Stimulated activated CD4-positive, alpha-beta T cell treated with anti-CD3 and anti-CD28 coated beads, TNF-alpha, amount 100 ng/mL, for 1 hour (primary cell): Measurements from ENCODE around the gene ZNF33A.
"Not testable (repeated sequence)": the region's sequence is repeated elsewhere in the genome, so short reads cannot be mapped to it uniquely, and the experiment has no call there.

ENCODE experiments used
- DNase-seq, 3 donors: peaks; one replicate each; pipeline ENCODE4 v3.0.0-alpha.2; 2020; ENCODE audit warnings: low read depth in 3 of 3, low spot score in 1 of 3

ZNF33A gene

GRCh38 chr10:38043516-38043915 is 33.0 kb downstream of the ZNF33A start:
- no peak for DNase-seq

- no peak for DNase-seq
Measured at GRCh38 chr10:38045129-38045528, 34.7 kb downstream of the ZNF33A start.

- no peak for DNase-seq
Measured at GRCh38 chr10:38047666-38048065, 37.2 kb downstream of the ZNF33A start.

- no peak for DNase-seq
Measured at GRCh38 chr10:38050212-38050611, 39.7 kb downstream of the ZNF33A start.

- no peak for DNase-seq
Measured at GRCh38 chr10:38054361-38054797, 43.9 kb downstream of the ZNF33A start.

- not testable (repeated sequence) for DNase-seq
Measured at GRCh38 chr10:38055274-38055894, 44.9 kb downstream of the ZNF33A start.

GRCh38 chr10:38069663-38070062 is 59.2 kb downstream of the ZNF33A start:
- DNase-seq, result not testable (repeated sequence)

GRCh38 chr10:38070501-38070900 is 60.0 kb downstream of the ZNF33A start:
- no peak for DNase-seq

GRCh38 chr10:38072552-38072951 is 62.1 kb downstream of the ZNF33A start:
- DNase-seq, result no peak

GRCh38 chr10:38076687-38077086 is 66.2 kb downstream of the ZNF33A start:
- DNase-seq, result no peak

GRCh38 chr10:38093318-38093717 is 82.8 kb downstream of the ZNF33A start:
- not testable (repeated sequence) for DNase-seq

- DNase-seq, result no peak
Measured at GRCh38 chr10:38093816-38094157, 83.3 kb downstream of the ZNF33A start.

GRCh38 chr10:38094158-38094926 is 83.9 kb downstream of the ZNF33A start, which contains the start of gene ZNF37A:
ZNF37A (plus strand) TSS chr10:38094337; CDS start chr10:38096618, 2,281 bp downstream.
- peak; percentile 65 to 72 (median 70) for DNase-seq

GRCh38 chr10:38094927-38095574 is 84.6 kb downstream of the ZNF33A start:
- DNase-seq, result no peak

GRCh38 chr10:38102880-38103279 is 92.4 kb downstream of the ZNF33A start:
- DNase-seq, result no peak

GRCh38 chr10:38103756-38104155 is 93.3 kb downstream of the ZNF33A start:
- no peak for DNase-seq

- DNase-seq, result no peak
Measured at GRCh38 chr10:38112159-38112558, 101.7 kb downstream of the ZNF33A start.
